ENCODE data around the gene CCDC34.

Gene CCDC34

DNA sequence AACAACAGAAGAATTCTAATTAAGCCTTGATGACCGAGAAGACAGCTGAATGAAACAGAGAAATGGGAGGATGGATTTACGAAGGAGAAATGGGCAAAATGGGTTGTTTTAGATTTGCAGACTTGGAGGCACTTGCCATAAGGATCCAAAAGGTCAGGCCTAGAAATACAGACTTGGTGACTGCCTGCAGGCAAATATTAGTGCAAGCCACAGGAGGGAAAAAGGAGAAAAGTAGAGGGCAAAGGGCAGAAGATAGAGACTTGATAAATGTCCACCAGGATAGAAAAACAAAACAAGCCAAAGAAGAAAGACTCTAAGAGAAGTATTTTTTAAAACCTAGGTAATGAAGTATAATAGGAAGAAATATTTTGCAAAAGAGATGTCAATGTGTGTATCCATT, 13.1 kb downstream of the CCDC34 start:
- no peak overlapping the region for H3K27ac ChIP-seq (replicated peaks)
- DNase-seq (ENCODE audit: low read depth in 1 of 2, low spot score in 1 of 2) = no peak
- no peaks in the 10 kb centered on the region for H3K27me3 ChIP-seq (ENCODE audit: insufficient read depth, poor library complexity, severe bottlenecking)
- TF ChIP-seq GABPA (IDR thresholded peaks at IDR 0.05; ENCODE audit: low read depth) (no peak), SPI1 (IDR thresholded peaks at IDR 0.05; ENCODE audit: borderline replicate concordance, low read depth) (no peak), POLR2AphosphoS5 (IDR thresholded peaks at IDR 0.05; ENCODE audit: low read depth) (no peak)
- TF ChIP-seq, protein P1, sequence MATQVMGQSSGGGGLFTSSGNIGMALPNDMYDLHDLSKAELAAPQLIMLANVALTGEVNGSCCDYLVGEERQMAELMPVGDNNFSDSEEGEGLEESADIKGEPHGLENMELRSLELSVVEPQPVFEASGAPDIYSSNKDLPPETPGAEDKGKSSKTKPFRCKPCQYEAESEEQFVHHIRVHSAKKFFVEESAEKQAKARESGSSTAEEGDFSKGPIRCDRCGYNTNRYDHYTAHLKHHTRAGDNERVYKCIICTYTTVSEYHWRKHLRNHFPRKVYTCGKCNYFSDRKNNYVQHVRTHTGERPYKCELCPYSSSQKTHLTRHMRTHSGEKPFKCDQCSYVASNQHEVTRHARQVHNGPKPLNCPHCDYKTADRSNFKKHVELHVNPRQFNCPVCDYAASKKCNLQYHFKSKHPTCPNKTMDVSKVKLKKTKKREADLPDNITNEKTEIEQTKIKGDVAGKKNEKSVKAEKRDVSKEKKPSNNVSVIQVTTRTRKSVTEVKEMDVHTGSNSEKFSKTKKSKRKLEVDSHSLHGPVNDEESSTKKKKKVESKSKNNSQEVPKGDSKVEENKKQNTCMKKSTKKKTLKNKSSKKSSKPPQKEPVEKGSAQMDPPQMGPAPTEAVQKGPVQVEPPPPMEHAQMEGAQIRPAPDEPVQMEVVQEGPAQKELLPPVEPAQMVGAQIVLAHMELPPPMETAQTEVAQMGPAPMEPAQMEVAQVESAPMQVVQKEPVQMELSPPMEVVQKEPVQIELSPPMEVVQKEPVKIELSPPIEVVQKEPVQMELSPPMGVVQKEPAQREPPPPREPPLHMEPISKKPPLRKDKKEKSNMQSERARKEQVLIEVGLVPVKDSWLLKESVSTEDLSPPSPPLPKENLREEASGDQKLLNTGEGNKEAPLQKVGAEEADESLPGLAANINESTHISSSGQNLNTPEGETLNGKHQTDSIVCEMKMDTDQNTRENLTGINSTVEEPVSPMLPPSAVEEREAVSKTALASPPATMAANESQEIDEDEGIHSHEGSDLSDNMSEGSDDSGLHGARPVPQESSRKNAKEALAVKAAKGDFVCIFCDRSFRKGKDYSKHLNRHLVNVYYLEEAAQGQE (IDR thresholded peaks at IDR 0.05; ENCODE audit: insufficient replicate concordance, low read depth) = no peak
- TF ChIP-seq, protein P2, sequence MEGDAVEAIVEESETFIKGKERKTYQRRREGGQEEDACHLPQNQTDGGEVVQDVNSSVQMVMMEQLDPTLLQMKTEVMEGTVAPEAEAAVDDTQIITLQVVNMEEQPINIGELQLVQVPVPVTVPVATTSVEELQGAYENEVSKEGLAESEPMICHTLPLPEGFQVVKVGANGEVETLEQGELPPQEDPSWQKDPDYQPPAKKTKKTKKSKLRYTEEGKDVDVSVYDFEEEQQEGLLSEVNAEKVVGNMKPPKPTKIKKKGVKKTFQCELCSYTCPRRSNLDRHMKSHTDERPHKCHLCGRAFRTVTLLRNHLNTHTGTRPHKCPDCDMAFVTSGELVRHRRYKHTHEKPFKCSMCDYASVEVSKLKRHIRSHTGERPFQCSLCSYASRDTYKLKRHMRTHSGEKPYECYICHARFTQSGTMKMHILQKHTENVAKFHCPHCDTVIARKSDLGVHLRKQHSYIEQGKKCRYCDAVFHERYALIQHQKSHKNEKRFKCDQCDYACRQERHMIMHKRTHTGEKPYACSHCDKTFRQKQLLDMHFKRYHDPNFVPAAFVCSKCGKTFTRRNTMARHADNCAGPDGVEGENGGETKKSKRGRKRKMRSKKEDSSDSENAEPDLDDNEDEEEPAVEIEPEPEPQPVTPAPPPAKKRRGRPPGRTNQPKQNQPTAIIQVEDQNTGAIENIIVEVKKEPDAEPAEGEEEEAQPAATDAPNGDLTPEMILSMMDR (IDR thresholded peaks at IDR 0.05; ENCODE audit: insufficient read depth, low read length) = no peak
- no peak overlapping the region for H3K4me3 ChIP-seq (replicated peaks; ENCODE audit: insufficient read depth, low read length)

DNA sequence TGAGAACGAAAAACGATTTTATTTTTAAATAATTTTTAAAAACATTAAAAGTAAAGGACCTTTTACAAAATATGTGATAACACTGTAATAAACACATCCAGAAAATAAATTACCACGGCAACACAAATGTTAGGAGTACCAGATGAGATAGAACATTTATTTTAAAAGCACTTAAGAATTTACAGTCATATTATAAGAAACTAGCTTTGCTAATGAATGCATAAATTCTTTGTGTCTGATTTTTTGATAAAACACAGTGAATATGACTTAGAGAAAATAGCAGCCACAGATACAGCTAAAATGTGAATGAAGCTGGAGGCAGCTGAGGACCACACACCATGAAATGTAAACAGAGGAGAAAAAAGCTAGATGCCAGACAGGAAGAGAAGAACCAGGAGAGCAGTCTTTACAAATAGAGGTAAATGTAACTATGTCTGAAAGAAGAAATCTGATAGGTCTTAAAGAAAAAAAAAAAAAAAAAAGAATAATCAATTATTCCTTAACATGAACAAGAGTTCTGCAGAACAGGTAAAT, 14.6 kb downstream of the CCDC34 start:
- no peak for TF ChIP-seq POLR2AphosphoS5 (IDR thresholded peaks at IDR 0.05; ENCODE audit: low read depth)
- TF ChIP-seq SPI1 (IDR thresholded peaks at IDR 0.05; ENCODE audit: borderline replicate concordance, low read depth) = no peak
- TF ChIP-seq, protein P2 (IDR thresholded peaks at IDR 0.05; ENCODE audit: insufficient read depth, low read length) = no peak
- TF ChIP-seq GABPA (IDR thresholded peaks at IDR 0.05; ENCODE audit: low read depth) = no peak
- TF ChIP-seq, protein P1 (IDR thresholded peaks at IDR 0.05; ENCODE audit: insufficient replicate concordance, low read depth) = no peak
- no peak for DNase-seq (ENCODE audit: low read depth in 1 of 2, low spot score in 1 of 2)
- Histone ChIP-seq H3K4me3 (replicated peaks; ENCODE audit: insufficient read depth, low read length) (no peak overlapping the region), H3K27me3 (ENCODE audit: insufficient read depth, poor library complexity, severe bottlenecking) (no peaks in the 10 kb centered on the region), H3K27ac (replicated peaks) (no peak overlapping the region)

DNA sequence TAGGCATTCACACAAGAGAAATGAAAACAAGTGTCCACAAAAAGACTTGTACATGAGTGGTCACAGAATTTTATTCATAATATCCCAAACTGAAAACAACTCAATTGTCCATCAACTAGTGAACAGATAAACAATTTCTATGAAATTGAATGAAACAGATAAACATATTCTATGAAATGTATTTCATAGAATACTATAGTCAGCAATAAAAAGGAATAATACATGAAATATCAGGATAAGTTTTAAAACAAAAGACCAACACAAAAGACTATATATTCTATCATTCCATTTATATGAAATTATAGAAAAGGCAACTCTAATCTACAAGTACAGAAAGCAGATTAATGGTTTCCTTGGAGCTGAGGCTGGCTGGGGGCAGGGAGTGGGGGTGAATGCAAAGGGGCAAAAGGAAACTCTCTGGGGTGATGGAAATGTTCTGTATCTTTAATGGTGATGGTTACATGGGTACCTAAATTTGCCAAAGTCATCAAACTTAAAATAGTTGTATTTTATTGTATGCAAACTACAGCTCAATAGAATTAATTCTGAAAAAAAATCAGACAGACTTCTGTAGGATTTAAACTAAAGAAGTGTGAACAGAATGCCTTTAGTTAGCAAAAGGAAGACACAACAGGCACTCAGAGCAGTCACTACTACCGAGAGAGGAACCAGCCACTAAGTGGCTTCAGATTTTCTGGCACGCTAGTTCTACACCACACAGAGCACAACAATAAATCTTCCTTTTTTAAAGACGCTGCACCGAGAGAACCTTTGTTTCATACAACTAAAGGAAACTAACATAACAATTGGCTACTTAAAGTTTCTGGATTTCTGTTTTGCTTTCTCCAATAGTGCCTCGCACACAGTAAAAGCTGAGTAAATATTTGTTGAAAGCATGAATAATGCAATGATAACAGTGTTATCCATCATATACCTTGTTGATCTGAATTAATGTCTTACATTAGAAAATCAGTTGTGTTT, 15.4 kb downstream of the CCDC34 start:
- no peak overlapping the region for H3K4me3 ChIP-seq (replicated peaks; ENCODE audit: insufficient read depth, low read length)
- TF ChIP-seq POLR2AphosphoS5 (IDR thresholded peaks at IDR 0.05; ENCODE audit: low read depth) = no peak
- TF ChIP-seq, protein P2 (IDR thresholded peaks at IDR 0.05; ENCODE audit: insufficient read depth, low read length) = no peak
- TF ChIP-seq, protein P1 (IDR thresholded peaks at IDR 0.05; ENCODE audit: insufficient replicate concordance, low read depth) = no peak
- no peak for TF ChIP-seq SPI1 (IDR thresholded peaks at IDR 0.05; ENCODE audit: borderline replicate concordance, low read depth)
- no peak for TF ChIP-seq GABPA (IDR thresholded peaks at IDR 0.05; ENCODE audit: low read depth)
- H3K27me3 ChIP-seq (ENCODE audit: insufficient read depth, poor library complexity, severe bottlenecking) = no peaks in the 10 kb centered on the region
- no peak overlapping the region for H3K27ac ChIP-seq (replicated peaks)
- no peak for DNase-seq (ENCODE audit: low read depth in 1 of 2, low spot score in 1 of 2)

Measured in HL-60 (cell line).